ENCODE measurements around the gene PYCARD. TPM values are rescaled to one million over a fixed set of nuclear protein-coding genes. Genes with fewer than 3 reads are reported as not detected.
A peak's percentile ranks its signal among the peaks of the same experiment; 100 is the strongest.

The PYCARD gene
- total RNA-seq, 6 donors from 2014 or later = 44.0 to 103 (median 83.7) TPM

DNA sequence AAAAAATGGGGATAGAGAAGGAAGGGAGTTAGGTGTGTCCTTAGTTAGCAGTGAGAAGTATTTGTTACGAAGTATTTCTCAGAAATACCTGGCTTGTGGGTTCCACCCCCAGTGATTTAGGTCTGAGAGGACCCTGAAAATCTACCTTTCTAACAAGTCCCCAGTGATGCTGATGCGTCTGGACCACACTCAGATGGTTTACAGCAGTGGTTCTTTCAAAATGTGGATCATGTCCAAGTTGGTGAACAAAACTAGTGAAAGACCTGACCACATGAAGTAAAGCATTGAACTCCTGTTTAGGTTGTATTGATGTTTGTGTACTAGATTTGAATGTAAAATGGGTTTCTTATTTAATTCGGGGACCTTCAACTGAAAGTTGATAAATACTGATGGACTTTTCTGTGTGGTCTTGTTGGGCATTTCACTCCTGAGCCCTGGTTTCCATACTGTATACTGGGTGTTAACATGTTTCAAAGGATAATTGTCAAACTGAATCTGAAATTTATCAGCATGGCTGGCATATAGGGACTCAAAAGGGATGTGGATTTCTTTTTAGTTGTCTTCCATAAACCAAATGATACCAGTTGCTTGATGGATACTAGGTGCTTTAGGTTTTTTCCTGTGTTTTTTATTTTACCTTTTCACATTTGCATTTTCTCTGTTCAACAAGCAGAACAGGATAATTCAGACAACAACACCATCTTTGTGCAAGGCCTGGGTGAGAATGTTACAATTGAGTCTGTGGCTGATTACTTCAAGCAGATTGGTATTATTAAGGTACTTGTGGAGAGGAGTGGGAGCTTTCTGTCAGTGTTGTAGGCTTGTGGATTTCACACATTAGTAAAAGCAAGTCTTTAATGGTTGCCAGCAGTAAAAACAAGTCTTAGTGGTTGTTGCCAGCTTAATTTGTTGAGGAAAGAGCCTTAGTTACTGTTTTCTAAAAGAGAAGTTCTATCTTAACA lies 13.8 kb downstream of the PYCARD start:
- Histone ChIP-seq H3K36me3 (peaks cover 87 to 100% (median 94%) of the 10 kb centered on the region in 4 donors), H3K4me3 (no peak overlapping the region), H3K9me3 (no peaks in the 10 kb centered on the region), H3K27me3 (no peaks in the 10 kb centered on the region), H3K4me1 (peaks cover 3 to 21% (median 11%) of the 10 kb centered on the region in 4 donors), H3K27ac (no peak overlapping the region)
- DNase-seq (no peak), ATAC-seq (ENCODE audit: low FRiP score in 2 of 2) (no peak)
- 79 to 88% methylated on average over 3 of the region's 3 CpGs for WGBS, 2 donors
- no peak for TF ChIP-seq POLR2AphosphoS5 (IDR thresholded peaks at IDR 0.05)
- TF ChIP-seq CTCF (IDR thresholded peaks at IDR 0.05) = no peak
- TF ChIP-seq POLR2A (IDR thresholded peaks at IDR 0.05) = no peak
- no peak for TF ChIP-seq EP300 (IDR thresholded peaks at IDR 0.05)

DNA sequence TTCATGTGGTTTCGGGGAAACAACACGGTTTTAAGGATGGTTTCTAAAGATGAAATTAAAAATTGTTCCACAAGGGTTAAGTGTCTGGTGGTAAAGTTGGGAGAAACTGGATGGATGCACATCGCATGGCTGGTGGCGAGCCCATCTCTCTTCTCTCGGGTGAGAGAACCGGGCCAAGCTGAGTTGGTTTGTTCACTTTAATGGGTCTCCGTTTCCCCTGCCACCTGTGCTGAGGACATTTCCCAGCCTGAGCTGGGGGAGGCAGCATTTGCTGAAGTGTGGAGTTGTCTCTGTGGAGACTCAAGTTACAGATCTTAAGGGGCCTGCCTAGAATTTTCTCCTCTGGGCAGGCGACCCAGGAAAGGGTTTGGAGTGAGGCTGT lies 14.8 kb downstream of the PYCARD start:
- peaks cover 84 to 100% (median 92%) of the 10 kb centered on the region in 4 donors for H3K36me3 ChIP-seq

GRCh38 chr16:31186930-31187807 lies 15.4 kb downstream of the PYCARD start:
- Histone ChIP-seq H3K36me3 (peaks cover 78 to 100% (median 89%) of the 10 kb centered on the region in 4 donors), H3K27me3 (no peaks in the 10 kb centered on the region), H3K27ac (no peak overlapping the region), H3K4me1 (peaks cover 18 to 37% (median 26%) of the 10 kb centered on the region in 4 donors), H3K4me3 (no peak overlapping the region), H3K9me3 (no peaks in the 10 kb centered on the region)
- TF ChIP-seq EP300 (IDR thresholded peaks at IDR 0.05) (no peak), POLR2A (IDR thresholded peaks at IDR 0.05) (no peak), CTCF (IDR thresholded peaks at IDR 0.05) (no peak), POLR2AphosphoS5 (IDR thresholded peaks at IDR 0.05) (no peak)
- DNase-seq (no peak), ATAC-seq (ENCODE audit: low FRiP score in 2 of 2) (no peak)
- 87 to 90% methylated on average over 10 of the region's 10 CpGs for WGBS, 2 donors

More for the DNA sequence above, 14.8 kb downstream of the PYCARD start:
- no peak for ATAC-seq (ENCODE audit: low FRiP score in 2 of 2)
- H3K4me1 ChIP-seq = peaks cover 12 to 31% (median 20%) of the 10 kb centered on the region in 4 donors
- no peaks in the 10 kb centered on the region for H3K27me3 ChIP-seq
- H3K27ac ChIP-seq = no peak overlapping the region
- 89 to 91% methylated on average over 8 of the region's 8 CpGs for WGBS, 2 donors
- no peak for TF ChIP-seq EP300 (IDR thresholded peaks at IDR 0.05)
- TF ChIP-seq CTCF (IDR thresholded peaks at IDR 0.05) = no peak
- TF ChIP-seq POLR2A (IDR thresholded peaks at IDR 0.05) = no peak
- TF ChIP-seq POLR2AphosphoS5 (IDR thresholded peaks at IDR 0.05) = no peak
- H3K9me3 ChIP-seq = no peaks in the 10 kb centered on the region
- H3K4me3 ChIP-seq = no peak overlapping the region
- no peak for DNase-seq

DNA sequence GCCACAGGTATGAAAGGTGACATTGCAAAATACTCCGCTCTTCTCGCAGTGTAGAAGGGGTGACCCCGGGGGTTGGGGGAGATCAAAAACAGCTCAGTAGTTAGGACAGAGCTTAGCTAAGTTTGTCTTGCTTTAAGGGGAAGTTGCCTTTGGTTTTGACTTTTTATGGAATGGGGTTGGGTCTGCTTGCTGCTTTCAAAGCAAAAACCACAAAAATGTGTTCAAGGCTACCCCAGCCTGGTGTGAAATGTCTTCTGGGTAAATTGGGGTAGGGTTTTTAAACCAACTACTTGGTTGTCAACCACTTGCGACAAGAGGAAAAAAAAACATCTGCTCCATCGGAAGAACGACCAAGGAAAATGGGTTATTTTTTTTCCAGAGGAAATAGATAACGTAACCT lies 16.4 kb downstream of the PYCARD start:
- no peak overlapping the region for H3K4me3 ChIP-seq
- ATAC-seq (ENCODE audit: low FRiP score in 2 of 2) (no peak), DNase-seq (no peak)
- H3K9me3 ChIP-seq = no peaks in the 10 kb centered on the region
- H3K4me1 ChIP-seq = peaks cover 28 to 47% (median 36%) of the 10 kb centered on the region in 4 donors
- H3K36me3 ChIP-seq = peaks cover 69 to 92% (median 80%) of the 10 kb centered on the region in 4 donors
- TF ChIP-seq POLR2AphosphoS5 (IDR thresholded peaks at IDR 0.05) = no peak
- no peaks in the 10 kb centered on the region for H3K27me3 ChIP-seq
- WGBS, 2 donors = 63 to 65% methylated on average over 7 of the region's 7 CpGs
- peak overlapping the region in 1 of 4 donors; percentile 13 for H3K27ac ChIP-seq

DNA sequence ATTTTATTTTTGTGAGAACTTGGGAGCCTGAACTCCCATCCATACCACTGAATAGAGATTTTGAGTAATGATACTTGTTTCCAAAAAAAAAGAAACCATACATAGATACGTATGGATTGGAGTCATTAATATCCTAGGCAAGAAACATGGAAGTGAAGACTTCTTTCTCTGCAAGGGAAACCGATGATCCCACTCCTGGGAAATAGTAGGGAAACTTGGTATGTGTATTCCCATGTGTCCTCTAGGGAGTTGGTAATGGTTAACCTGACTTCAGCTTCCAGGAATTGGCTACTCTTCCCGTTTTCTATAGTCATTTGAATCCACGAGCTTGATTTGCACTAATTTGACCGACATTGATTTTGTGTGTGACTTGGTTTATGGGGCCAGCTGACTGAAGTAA lies 17.2 kb downstream of the PYCARD start:
- Histone ChIP-seq H3K4me1 (peaks cover 29 to 51% (median 36%) of the 10 kb centered on the region in 4 donors), H3K27ac (peak overlapping the region in 1 of 4 donors; percentile 13), H3K4me3 (no peak overlapping the region), H3K36me3 (peaks cover 61 to 83% (median 71%) of the 10 kb centered on the region in 4 donors), H3K27me3 (no peaks in the 10 kb centered on the region), H3K9me3 (no peaks in the 10 kb centered on the region)
- no peak for TF ChIP-seq POLR2AphosphoS5 (IDR thresholded peaks at IDR 0.05)
- no peak for TF ChIP-seq EP300 (IDR thresholded peaks at IDR 0.05)
- TF ChIP-seq CTCF (IDR thresholded peaks at IDR 0.05) = no peak
- WGBS, 2 donors = 72 to 78% methylated on average over 5 of the region's 5 CpGs
- DNase-seq = no peak
- no peak for ATAC-seq (ENCODE audit: low FRiP score in 2 of 2)
